Epidermal melanocyte (primary cell): ENCODE data around the gene ANAPC1.
"Not testable (repeated sequence)": the region's sequence is repeated elsewhere in the genome, so short reads cannot be mapped to it uniquely, and the experiment has no call there.

Experiments used
- DNase-seq: peaks from one replicate; pipeline ENCODE4 v3.0.0; 2011; ENCODE audit warnings: low spot score; ENCODE audit not compliant: insufficient read length

The ANAPC1 gene

DNA sequence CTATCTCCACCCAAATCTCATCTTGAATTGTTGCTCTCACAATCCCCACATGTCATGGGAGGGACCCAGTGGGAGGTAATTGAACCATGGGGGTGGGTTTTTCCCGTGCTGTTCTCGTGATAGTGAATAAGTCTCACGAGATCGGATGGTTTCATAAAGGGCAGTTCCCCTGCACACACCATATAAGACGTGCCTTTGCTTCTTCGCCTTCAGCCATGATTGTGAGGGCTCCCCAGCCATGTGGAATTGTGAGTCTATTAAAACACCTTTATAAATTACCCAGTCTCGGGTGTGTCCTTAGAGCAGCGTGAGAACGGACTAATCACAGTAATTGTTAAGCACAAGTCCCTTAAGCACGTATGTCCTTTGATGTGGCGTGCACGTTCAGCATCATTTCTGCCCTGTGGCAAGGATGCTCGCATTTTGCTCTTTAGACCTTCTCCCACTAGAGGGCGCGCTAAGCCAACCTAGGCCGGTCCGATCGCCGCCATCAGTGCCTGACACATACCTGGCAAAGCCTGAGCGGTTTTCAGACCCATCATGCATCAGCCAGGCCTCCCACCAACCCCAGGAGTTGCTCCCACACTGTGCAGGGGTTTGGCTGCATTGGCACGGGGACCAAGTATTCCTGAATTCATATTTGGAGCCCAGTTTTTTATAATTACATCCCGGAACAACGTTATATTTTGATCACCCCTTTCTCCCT lies 136.4 kb downstream of the ANAPC1 start:
- not testable (repeated sequence) for DNase-seq

DNA sequence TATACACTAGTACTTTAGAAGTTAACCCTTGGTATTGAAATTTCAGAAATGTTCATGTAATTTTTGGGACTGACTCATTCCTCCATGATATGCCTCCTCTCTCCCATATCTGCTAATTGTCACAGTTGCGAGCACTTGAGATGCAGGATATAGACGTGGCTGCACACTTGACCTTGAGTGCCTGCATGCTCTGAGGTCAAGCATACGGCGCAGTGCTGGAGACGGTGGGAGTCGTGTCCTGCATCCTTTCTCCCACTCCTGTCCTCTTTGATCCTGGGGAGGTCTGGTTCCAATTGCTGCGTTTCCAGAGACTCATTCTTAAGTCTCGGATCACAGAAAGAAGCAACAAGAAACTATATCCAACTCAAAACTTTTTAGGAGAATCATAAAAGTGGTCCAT lies 139.2 kb downstream of the ANAPC1 start:
- not testable (repeated sequence) for DNase-seq

DNA sequence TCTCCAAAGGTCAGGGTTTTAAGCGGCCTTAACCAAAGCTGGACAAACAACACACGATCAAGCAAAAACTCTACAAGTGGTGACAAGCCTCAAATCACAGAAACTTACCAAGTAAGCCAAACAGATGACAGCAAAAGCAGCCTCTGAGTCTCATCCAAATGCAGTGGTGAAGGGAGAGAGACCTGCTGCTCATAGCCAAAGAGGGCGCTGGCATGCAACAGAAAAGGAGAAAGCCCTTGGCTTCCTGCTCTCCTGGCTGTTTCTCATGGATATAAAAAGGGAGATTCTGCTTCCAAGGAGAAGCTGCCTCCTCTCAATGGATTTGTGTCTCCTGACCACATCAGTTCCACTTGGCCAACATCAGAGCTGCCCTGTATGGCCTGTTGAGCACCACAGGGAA lies 142.5 kb downstream of the ANAPC1 start:
- DNase-seq: not testable (repeated sequence)

DNA sequence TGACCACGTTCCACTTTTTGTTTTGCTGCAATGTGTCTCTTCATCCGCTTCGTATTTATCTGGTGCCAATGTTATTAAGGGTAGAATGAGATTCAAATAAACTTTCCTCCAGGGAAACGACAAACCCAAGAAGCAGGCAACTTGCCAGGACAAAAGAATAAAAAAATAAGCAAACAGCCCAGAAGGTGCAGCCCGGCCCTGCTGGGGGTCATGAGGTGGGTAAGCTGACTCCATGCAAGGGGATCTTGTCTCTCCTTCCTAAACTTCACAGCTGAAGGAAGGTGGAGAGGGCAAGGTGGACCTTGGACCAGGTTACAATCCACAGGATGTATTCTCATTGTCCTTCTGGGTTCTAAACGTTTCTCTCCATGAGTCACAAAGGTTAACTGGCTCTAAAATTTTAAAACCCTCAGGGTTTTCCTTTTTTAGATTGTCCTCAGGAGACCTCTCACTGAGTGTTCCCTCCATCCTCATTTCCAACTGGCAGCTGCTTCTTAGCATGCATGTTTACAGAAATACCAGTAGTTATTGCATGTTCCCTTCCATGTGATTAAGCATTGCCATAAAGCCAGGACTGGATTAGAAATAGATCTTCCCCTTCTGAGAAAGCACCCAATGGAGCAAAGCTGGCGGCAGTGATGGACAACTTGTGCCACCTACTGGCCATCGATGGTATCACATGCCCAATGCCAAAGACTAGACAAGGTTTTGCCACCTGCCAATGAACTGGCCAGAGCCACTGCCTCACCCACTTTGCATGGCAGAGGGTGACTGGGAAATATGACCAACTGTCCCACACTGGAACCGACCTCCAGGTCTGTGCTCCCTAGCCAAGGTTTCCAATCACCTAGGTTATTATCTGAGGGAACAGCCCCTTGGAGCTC lies 147.9 kb downstream of the ANAPC1 start:
- not testable (repeated sequence) for DNase-seq

DNA sequence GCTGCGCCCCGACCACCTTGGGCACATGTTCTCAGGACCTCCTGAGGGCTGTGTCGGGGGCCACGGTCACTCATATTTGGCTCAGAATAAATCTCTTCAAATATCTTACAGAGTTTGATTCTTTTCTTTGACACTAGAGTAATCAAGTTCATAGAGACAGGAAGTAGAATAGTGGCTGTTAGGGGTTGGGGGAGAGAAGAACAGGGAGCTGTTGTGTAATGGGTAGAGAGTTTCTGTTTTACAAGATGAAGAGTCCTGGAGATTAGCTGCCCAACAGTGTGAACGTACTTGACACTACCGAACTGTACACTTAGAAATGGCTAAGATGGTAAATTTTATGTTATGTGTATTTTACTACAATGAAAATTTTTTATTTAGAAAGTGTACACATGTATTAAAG lies 148.6 kb downstream of the ANAPC1 start:
- not testable (repeated sequence) for DNase-seq

DNA sequence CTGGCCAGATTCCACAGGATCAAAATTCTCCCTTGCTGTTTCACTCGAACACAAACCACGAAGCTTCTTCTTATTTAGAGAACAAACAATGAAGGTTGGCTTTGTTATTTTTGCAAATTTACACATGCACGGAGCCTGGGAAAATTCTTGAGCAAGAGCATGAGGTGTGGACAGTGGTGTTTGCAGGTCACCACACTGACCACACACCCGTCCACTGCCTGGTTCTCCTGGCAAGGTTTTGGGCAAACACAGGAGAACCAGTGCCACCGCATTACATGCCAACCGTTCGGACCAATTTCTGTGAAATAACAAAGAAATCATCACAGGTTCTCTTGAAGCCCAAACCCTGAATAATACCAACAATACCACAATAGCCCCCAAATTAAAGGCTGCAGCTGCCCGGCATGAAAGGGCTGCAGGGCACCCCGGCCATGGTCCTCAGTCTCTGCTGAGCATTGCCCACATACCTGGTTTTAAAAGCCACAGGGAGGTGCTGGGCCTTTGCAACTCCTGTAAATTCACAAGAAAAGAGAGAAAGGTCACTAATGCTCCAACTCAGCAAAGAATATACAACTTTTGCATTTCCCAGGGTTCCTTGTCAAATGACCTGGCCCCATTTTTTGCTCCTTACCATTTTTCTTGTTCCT lies 154.1 kb downstream of the ANAPC1 start:
- not testable (repeated sequence) for DNase-seq

DNA sequence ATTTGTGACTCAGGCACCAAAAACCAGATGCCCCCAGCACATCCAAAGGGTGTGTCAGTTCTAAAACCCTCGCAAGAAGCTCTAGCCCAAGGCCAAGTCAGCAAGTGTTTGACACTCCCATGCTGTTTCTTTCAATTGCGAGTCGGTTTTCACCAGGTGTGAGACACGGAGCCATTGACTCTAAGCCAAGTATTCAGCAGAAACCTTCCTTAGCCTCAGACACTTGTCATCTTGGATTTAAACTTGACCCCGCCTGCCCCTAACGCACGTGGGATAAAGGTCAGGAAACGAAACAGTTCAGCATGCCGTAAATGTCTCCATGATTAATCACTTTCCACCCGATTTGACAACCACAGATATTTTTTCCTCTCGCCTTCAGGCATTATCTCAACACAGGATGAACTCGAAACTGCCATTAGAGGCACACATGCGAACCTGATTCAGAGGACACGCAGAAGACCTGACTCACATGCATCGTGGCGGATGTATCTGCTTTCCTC lies 156.3 kb downstream of the ANAPC1 start:
- not testable (repeated sequence) for DNase-seq

DNA sequence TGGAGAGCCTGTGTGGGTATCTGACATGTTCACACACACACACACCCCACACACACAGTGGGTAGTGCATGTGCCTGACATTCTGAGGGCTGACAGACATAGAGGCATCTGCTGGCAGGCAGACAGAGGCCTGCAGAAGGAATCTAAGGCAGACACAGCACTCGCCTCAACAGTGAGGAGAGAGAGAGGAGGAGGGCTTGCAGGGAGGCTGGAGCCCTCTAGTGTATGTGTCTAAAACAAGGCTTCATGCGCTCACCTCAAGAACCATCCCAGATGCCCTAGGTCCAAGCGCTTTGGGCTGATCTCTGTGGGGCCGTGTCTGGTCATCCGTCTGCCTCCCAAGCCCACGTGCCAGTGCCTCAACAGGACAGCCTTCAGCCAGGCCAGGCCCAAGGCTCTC lies 158.3 kb downstream of the ANAPC1 start:
- DNase-seq: not testable (repeated sequence)

DNA sequence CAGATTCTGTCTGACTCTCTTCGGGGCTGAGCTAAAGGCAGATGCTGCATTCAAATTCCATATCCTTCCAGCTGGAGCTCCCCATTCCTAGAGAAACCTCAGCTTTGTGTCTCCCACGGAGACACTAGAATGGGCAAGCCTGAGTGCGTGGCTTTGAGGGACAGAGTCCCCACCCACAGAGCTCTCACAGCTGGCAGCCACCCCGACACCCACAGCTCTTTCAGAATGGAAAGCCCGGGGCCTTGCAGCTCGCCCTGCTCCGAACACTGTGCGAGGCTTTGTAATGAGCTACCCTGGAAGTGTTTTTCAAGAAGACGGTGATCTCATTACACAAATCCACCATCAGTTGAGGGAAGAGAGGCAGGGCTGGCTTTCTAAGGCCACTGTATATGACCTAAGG lies 164.4 kb downstream of the ANAPC1 start:
- DNase-seq: not testable (repeated sequence)
